H1 (cell line): Measurements from ENCODE around the gene JOSD2. TPM values are rescaled to one million over a fixed set of nuclear protein-coding genes. Genes with fewer than 3 reads are reported as not detected.

Experiments used
- CTCF ChIA-PET: fragments of 300-600 bp; sonication (Branson Sonifier 250); formaldehyde crosslinking; loops from one replicate; lab custom pipeline; 2021; ENCODE audit not compliant: partially characterized antibody; lab: Charles Lee
- POLR2A ChIA-PET: fragments of 300-600 bp; sonication (Branson Sonifier 250); formaldehyde crosslinking; loops from one replicate; lab custom pipeline; 2021; ENCODE audit warnings: inconsistent platforms; ENCODE audit not compliant: partially characterized antibody; lab: Charles Lee
- DNase-seq, 2 experiments: peaks; one replicate each; pipeline versions ENCODE4 v3.0.0 to v3.0.0-alpha.2; 2010 to 2022; ENCODE audit warnings: low spot score in 2 of 2, low read depth in 1 of 2, mixed read lengths in 1 of 2
- FAIRE-seq: peaks from 2 replicates; lab custom pipeline; 2011; peaks lifted over from hg19 to GRCh38; lab: Jason Lieb, UNC
- H2AFZ ChIP-seq: 2 replicates; pipeline ENCODE4 v1.8.1; 2012; ENCODE audit warnings: low read length, inconsistent platforms
- H2AK5ac ChIP-seq: 2 replicates; pipeline ENCODE4 v1.6.1; 2013; ENCODE audit warnings: low read depth, low read length
- H2BK120ac ChIP-seq: replicated peaks from 2 replicates; pipeline ENCODE3; 2013; ENCODE audit warnings: low read depth, low read length, inconsistent platforms
- H2BK12ac ChIP-seq: 2 replicates; pipeline ENCODE4 v1.6.1; 2013; ENCODE audit warnings: low read depth, low read length
- H2BK15ac ChIP-seq: 2 replicates; pipeline ENCODE4 v1.6.1; 2013; ENCODE audit warnings: low read length
- H2BK20ac ChIP-seq: 2 replicates; pipeline ENCODE4 v1.6.1; 2013; ENCODE audit warnings: low read length
- H2BK5ac ChIP-seq: 2 replicates; pipeline ENCODE4 v1.6.1; 2013; ENCODE audit warnings: low read depth, low read length
- H3K14ac ChIP-seq: 2 replicates; pipeline ENCODE4 v1.6.1; 2013; ENCODE audit warnings: inconsistent platforms; ENCODE audit not compliant: insufficient read length
- H3K18ac ChIP-seq: 2 replicates; pipeline ENCODE4 v1.6.1; 2013; ENCODE audit warnings: low read length; ENCODE audit errors: extremely low read depth
- H3K23ac ChIP-seq: 2 replicates; pipeline ENCODE4 v1.6.1; 2013; ENCODE audit warnings: inconsistent platforms; ENCODE audit not compliant: insufficient read length
- H3K23me2 ChIP-seq: 2 replicates; pipeline ENCODE4 v1.6.1; 2013; ENCODE audit warnings: low read depth, low read length
- H3K27ac ChIP-seq: 2 replicates; pipeline ENCODE4 v1.6.1; 2011; ENCODE audit warnings: low read depth, low read length, inconsistent platforms
- H3K27me3 ChIP-seq, 4 experiments: replicated peaks in 1 of 4; 1 replicate in 1 of 4; 2 replicates in 3 of 4; pipeline versions ENCODE4 v1.6.1 to v1.8.1; 2011 to 2013; ENCODE audit warnings: low read length in 3 of 4, mild to moderate bottlenecking in 3 of 4, inconsistent platforms in 2 of 4, mixed read lengths in 2 of 4, moderate library complexity in 1 of 4; ENCODE audit not compliant: control insufficient read depth in 3 of 4, insufficient read depth in 3 of 4; ENCODE audit errors: extremely low read depth in 1 of 4
- H3K36me3 ChIP-seq, 4 experiments: 2 replicates each; pipeline versions ENCODE4 v1.6.1 to v1.8.1; 2011 to 2013; ENCODE audit warnings: mild to moderate bottlenecking in 4 of 4, low read length in 3 of 4, moderate library complexity in 2 of 4, control low read depth in 1 of 4, inconsistent platforms in 1 of 4; ENCODE audit not compliant: insufficient read depth in 4 of 4, control insufficient read depth in 2 of 4
- H3K4ac ChIP-seq: replicated peaks from 2 replicates; pipeline ENCODE3; 2013; ENCODE audit warnings: low read length, low read depth, mixed read lengths, inconsistent platforms; ENCODE audit not compliant: insufficient read length
- H3K4me1 ChIP-seq, 4 experiments: replicated peaks in 1 of 4; 1 replicate in 1 of 4; 2 replicates in 3 of 4; pipeline versions ENCODE4 v1.6.1 to v1.8.1; 2011 to 2013; ENCODE audit warnings: low read length in 3 of 4, inconsistent platforms in 2 of 4, mixed read lengths in 1 of 4; ENCODE audit not compliant: insufficient read depth in 4 of 4, control insufficient read depth in 3 of 4
- H3K4me2 ChIP-seq, 2 experiments: 2 replicates each; pipeline versions ENCODE4 v1.6.1 to v1.8.1; 2011 to 2013; ENCODE audit warnings: low read depth in 2 of 2, low read length in 2 of 2, control low read depth in 1 of 2, inconsistent platforms in 1 of 2, mild to moderate bottlenecking in 1 of 2; ENCODE audit not compliant: insufficient read depth in 1 of 2
- H3K4me3 ChIP-seq, 4 experiments: fragments of 200-600, 300-600 bp in 1 of 4; sonication (generic), shearing (Covaris generic), sonication (Bioruptor Twin) in 1 of 4; 2 replicates each; pipeline versions ENCODE4 v1.5.1 to v1.8.1; 2011 to 2016; ENCODE audit warnings: low read length in 4 of 4, low read depth in 3 of 4, control low read depth in 2 of 4, inconsistent platforms in 2 of 4, mild to moderate bottlenecking in 2 of 4, mixed read lengths in 1 of 4, moderate library complexity in 1 of 4; ENCODE audit not compliant: insufficient read depth in 2 of 4; ENCODE audit errors: extremely low read depth in 1 of 4
- H3K56ac ChIP-seq: replicated peaks from 2 replicates; pipeline ENCODE3; 2013; ENCODE audit warnings: low read depth, mild to moderate bottlenecking, mixed read lengths, low read length, inconsistent platforms; ENCODE audit not compliant: insufficient read length
- H3K79me1 ChIP-seq: 2 replicates; pipeline ENCODE4 v1.6.1; 2013; ENCODE audit warnings: low read depth, low read length, control low read depth
- H3K79me2 ChIP-seq, 2 experiments: 2 replicates each; pipeline versions ENCODE4 v1.6.1 to v1.8.1; 2012 to 2013; ENCODE audit warnings: low read length in 2 of 2, mild to moderate bottlenecking in 2 of 2, inconsistent platforms in 1 of 2; ENCODE audit not compliant: insufficient read depth in 2 of 2, control insufficient read depth in 1 of 2
- H3K9ac ChIP-seq, 4 experiments: replicated peaks in 1 of 4; 1 replicate in 1 of 4; 2 replicates in 3 of 4; pipeline versions ENCODE4 v1.6.1 to v1.8.1; 2011 to 2013; ENCODE audit warnings: low read depth in 3 of 4, low read length in 3 of 4, control low read depth in 2 of 4, mild to moderate bottlenecking in 2 of 4, moderate library complexity in 2 of 4, inconsistent platforms in 1 of 4; ENCODE audit errors: extremely low read depth in 1 of 4
- H3K9me3 ChIP-seq, 2 experiments: 2 replicates each; pipeline versions ENCODE4 v1.6.1 to v1.8.1; 2012 to 2013; ENCODE audit warnings: mild to moderate bottlenecking in 2 of 2, moderate library complexity in 2 of 2, control low read depth in 1 of 2, inconsistent platforms in 1 of 2, low read depth in 1 of 2, low read length in 1 of 2, mixed read lengths in 1 of 2; ENCODE audit not compliant: insufficient read depth in 2 of 2
- H4K20me1 ChIP-seq, 2 experiments: replicated peaks in 1 of 2; 2 replicates each; pipeline versions ENCODE3 to v1.8.1; 2011 to 2013; ENCODE audit warnings: inconsistent platforms in 2 of 2, low read length in 2 of 2, mild to moderate bottlenecking in 1 of 2; ENCODE audit not compliant: insufficient read depth in 2 of 2, control insufficient read depth in 1 of 2
- H4K5ac ChIP-seq: 2 replicates; pipeline ENCODE4 v1.6.1; 2013; ENCODE audit warnings: low read length, low read depth, mixed read lengths, inconsistent platforms; ENCODE audit not compliant: insufficient read length
- H4K8ac ChIP-seq: 2 replicates; pipeline ENCODE4 v1.8.0; 2013; ENCODE audit warnings: mild to moderate bottlenecking, moderate library complexity, low read length, inconsistent platforms; ENCODE audit not compliant: insufficient read depth; ENCODE audit errors: extremely low read depth
- H4K91ac ChIP-seq: replicated peaks from 2 replicates; pipeline ENCODE3; 2013; ENCODE audit warnings: low read length, mixed read lengths, inconsistent platforms; ENCODE audit not compliant: insufficient read length
- BCL11A ChIP-seq, 2 experiments: IDR thresholded peaks; one replicate each; pipeline ENCODE4 v1.6.1; 2011; ENCODE audit warnings: low read depth in 2 of 2, low read length in 2 of 2, mild to moderate bottlenecking in 2 of 2
- CTCF ChIP-seq, 3 experiments: IDR thresholded peaks; 1 replicate in 2 of 3; 2 replicates in 1 of 3; pipeline versions ENCODE4 v1.5.1 to v1.6.1; 2011; ENCODE audit warnings: low read length in 3 of 3, mild to moderate bottlenecking in 3 of 3, inconsistent platforms in 2 of 3, low read depth in 1 of 3, moderate library complexity in 1 of 3; ENCODE audit not compliant: insufficient read depth in 1 of 3; ENCODE audit errors: control extremely low read depth in 1 of 3
- HDAC2 ChIP-seq, 2 experiments: fragments of 300-600 bp in 1 of 2; sonication (generic) in 1 of 2; IDR thresholded peaks; 2 replicates each; pipeline ENCODE4 v1.6.1; 2011 to 2012; ENCODE audit warnings: low read depth in 2 of 2, low read length in 2 of 2, mild to moderate bottlenecking in 2 of 2, moderate library complexity in 2 of 2, borderline replicate concordance in 1 of 2, inconsistent platforms in 1 of 2
- WGBS, 2 experiments: shearing (Covaris generic) in 1 of 2; methylation state at CpG; one replicate each; pipeline versions ENCODE4 v1.1.6 to v1.1.7; 2013 to 2015; ENCODE audit warnings: low lambda C conversion rate in 2 of 2, mixed read lengths in 2 of 2, inconsistent platforms in 1 of 2, low coverage in 1 of 2, missing lambda C conversion rate in 1 of 2; ENCODE audit not compliant: insufficient replicate concordance in 2 of 2, insufficient coverage in 1 of 2, insufficient read length in 1 of 2; ENCODE audit errors: extremely low coverage in 1 of 2, missing lambda C conversion rate in 1 of 2; 5-methylcytosine and 5-hydroxymethylcytosine counted together
- polyA plus RNA-seq, 7 experiments: library from polyadenylated mRNA; depleted of rRNA in 3 of 7; stranded (reverse) in 5 of 7; unstranded in 2 of 7; fragments of >200 nt in 5 of 7; fragments of 200-250 nt in 2 of 7; gene quantifications; 1 replicate in 5 of 7; 2 replicates in 1 of 7; 4 replicates in 1 of 7; pipeline versions ENCODE4 v1.2.1 to v1.2.3, GENCODE V29; 2011 to 2013; ENCODE audit warnings: missing spikeins in 2 of 7, mixed read lengths in 2 of 7
- total RNA-seq: library from RNA; stranded (reverse); fragmentation: NEBNext Ultra II Directional; extraction: Animal tissue kit (Norgen Biotek cat#: 25700); gene quantifications from 2 replicates; pipeline ENCODE4 v1.2.1, GENCODE V29; 2021

The JOSD2 gene
- total and polyA plus RNA-seq, 2 of the 8 experiments (the other 6 are each of a cell fraction or from before 2014, with no cell fraction given) = 1.9 to 6.6 TPM

- Histone ChIP-seq H3K56ac (no peak overlapping the region), H3K14ac (no peak overlapping the region), H3K9me3 (no peaks in the 10 kb centered on the region), H2BK12ac (no peak overlapping the region), H3K4me3 (no peak overlapping the region), H3K23me2 (peaks cover 7% of the 10 kb centered on the region; the same call in 1 of the 2 replicates), H2BK120ac (no peak overlapping the region), H3K27ac (no peak overlapping the region), H4K91ac (no peak overlapping the region), H2AK5ac (no peak overlapping the region), H3K79me2 (no peaks in the 10 kb centered on the region), H2BK15ac (no peak overlapping the region), H4K8ac (no peak overlapping the region), H3K36me3 (no peaks in the 10 kb centered on the region), H2AFZ (no peak overlapping the region), H4K5ac (no peak overlapping the region), H3K4me2 (no peak overlapping the region), H3K9ac (no peak overlapping the region), H3K79me1 (no peaks in the 10 kb centered on the region), H2BK20ac (0 out of 2 replicates have a peak overlapping the region, but pooled peaks have one; percentile 55), H4K20me1 (peaks cover 0 to 3% of the 10 kb centered on the region in 2 experiments), H2BK5ac (no peak overlapping the region), H3K4ac (no peak overlapping the region), H3K27me3 (no peaks in the 10 kb centered on the region), H3K23ac (no peak overlapping the region), H3K18ac (no peak overlapping the region), H3K4me1 (peaks cover 0 to 3% (median 0%) of the 10 kb centered on the region in 4 experiments; a peak in 2 of 7 replicates)
- TF ChIP-seq CTCF (IDR thresholded peaks at IDR 0.05; ENCODE audit: control extremely low read depth in 1 of 3, insufficient read depth in 1 of 3, low read depth in 1 of 3, low read length in 3 of 3) (peak; percentile 15 to 21 (median 18); a peak in 2 of 4 replicates), BCL11A (IDR thresholded peaks at IDR 0.05; ENCODE audit: low read depth in 2 of 2, low read length in 2 of 2) (no peak), HDAC2 (IDR thresholded peaks at IDR 0.05; ENCODE audit: borderline replicate concordance in 1 of 2, low read depth in 2 of 2, low read length in 2 of 2) (no peak)
- CTCF ChIA-PET = interaction anchor here (0.5 to 3.8 kb wide), 28 partner anchors 8 to 188 kb away, joined by 3 to 21 read pairs (median 6); partner anchors contain the start of genes NR1H2 and SPIB
- 90% methylated on average over 13 of the region's 13 CpGs; no CpG with 5 or more reads in 1 of the 2 experiments for WGBS, 2 experiments
- no peak for FAIRE-seq
- no peak for DNase-seq
- POLR2A ChIA-PET = interaction anchor here (1.5 to 1.6 kb wide), 3 partner anchors 28 to 73 kb away, joined by 3 to 4 read pairs (median 3); partner anchors contain the start of gene MYBPC2
Measured at GRCh38 chr19:50460161-50460765, 50.7 kb downstream of the JOSD2 start.
